Activated T-helper 1 cell treated with anti-CD3 and anti-CD28 coated beads, Interleukin-12 subunit alpha, Interleukin-12 subunit beta, Interleukin-2, Interleukin-4 antibody, amounts not matched to agents 30 ng/mL and 10 ng/mL and 1 ng/mL, durations not matched to agents 14 hours and 24 hours and 36 hours (primary cell): ENCODE data around the gene DNAJB8. TPM values are rescaled to one million over a fixed set of nuclear protein-coding genes. Genes with fewer than 3 reads are reported as not detected.
A peak's percentile ranks its signal among the peaks of the same experiment; 100 is the strongest.

Experiments used
- DNase-seq: peaks from one replicate; pipeline ENCODE4 v3.0.0; 2021; ENCODE audit warnings: low spot score
- H3K27ac Mint-ChIP-seq: one replicate; pipeline ENCODE4 v1.8.0; 2021; ENCODE audit warnings: mild to moderate bottlenecking, mixed read lengths
- H3K27me3 Mint-ChIP-seq: one replicate; pipeline ENCODE4 v1.8.0; 2022; ENCODE audit warnings: mild to moderate bottlenecking, moderate library complexity, mixed read lengths; ENCODE audit not compliant: insufficient read depth
- H3K36me3 Mint-ChIP-seq: one replicate; pipeline ENCODE4 v1.8.0; 2021; ENCODE audit warnings: low read depth, mixed read lengths
- H3K4me1 Mint-ChIP-seq: one replicate; pipeline ENCODE4 v1.8.0; 2021; ENCODE audit warnings: low read depth, mixed read lengths
- H3K4me3 Mint-ChIP-seq: one replicate; pipeline ENCODE4 v1.8.0; 2021; ENCODE audit warnings: mild to moderate bottlenecking, moderate library complexity, mixed read lengths
- H3K9me3 Mint-ChIP-seq: one replicate; pipeline ENCODE4 v1.8.0; 2021; ENCODE audit warnings: mixed read lengths
- intact Hi-C: fragments of 100-400 bp; cut with micrococcal nuclease; formaldehyde crosslinking; loops from one replicate; pipeline ENCODE4 v1.15.1; 2024
- total RNA-seq: library from RNA; stranded (reverse); gene quantifications from 2 replicates; pipeline ENCODE4 v1.2.3, GENCODE V29; 2022

Gene DNAJB8
- total RNA-seq, 1 donor from 2014 or later = not detected

DNA sequence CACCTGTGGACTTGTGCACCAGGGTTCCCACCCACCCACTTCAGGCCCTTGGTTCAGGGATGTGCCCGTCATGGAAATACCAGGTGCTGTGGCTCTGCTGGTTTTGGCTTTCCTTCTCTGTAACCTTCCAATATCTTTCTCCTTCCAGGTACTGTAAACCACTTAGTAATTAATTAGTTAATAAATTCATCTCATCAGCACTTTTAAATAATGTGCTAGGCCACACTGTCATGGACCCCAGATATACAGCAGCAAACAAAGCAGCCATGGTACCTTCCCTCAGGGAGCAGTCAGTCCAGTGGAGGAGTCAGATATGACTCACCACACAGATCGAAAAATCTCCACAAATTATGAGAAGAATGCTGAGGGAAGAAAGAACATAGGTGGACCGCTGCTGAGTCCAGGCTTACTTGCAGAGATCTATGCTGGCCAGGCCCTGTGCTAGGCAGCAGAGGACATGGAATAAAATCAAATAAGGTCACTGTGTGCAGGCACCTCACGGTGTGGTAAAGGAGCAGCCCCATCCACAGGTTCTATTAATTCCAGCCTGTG, 33.1 kb upstream of the DNAJB8 start:
- H3K4me1 Mint-ChIP-seq = peaks cover 6% of the 10 kb centered on the region
- H3K27ac Mint-ChIP-seq = no peak overlapping the region
- H3K4me3 Mint-ChIP-seq = no peak overlapping the region
- H3K9me3 Mint-ChIP-seq = no peaks in the 10 kb centered on the region
- no peaks in the 10 kb centered on the region for H3K36me3 Mint-ChIP-seq
- no peak for DNase-seq
- intact Hi-C loops = no loop called here
- peaks cover 48% of the 10 kb centered on the region for H3K27me3 Mint-ChIP-seq

DNA sequence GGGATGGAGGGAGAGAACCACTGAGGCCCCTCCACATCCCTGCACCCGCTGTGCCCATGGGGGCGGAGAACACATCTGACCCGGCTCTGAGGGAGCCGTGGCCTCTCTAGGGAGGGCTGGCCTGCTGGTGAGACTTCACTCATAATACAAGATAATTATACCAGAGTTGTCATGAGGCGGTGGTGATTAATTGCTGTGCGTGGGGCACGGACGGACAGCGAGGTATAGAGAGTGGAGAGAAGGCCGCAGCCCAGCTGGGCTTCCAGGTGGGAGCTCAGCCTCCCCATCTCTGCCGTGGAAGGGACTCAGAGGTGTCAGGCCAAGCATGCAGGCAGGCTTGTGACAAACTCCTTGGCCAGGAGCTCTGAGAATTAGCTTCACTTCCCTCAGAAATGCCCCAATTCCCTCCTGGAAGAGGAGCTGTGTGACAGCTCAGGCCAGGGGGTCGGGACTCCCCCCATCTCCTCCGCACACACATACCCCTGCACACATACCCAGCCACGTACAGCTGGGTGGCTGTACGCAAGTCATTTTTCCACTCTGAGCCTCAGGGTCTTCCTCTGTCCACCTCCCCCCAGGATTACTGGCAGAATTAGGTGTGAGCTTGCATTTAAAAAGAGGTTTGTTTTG, 32.3 kb upstream of the DNAJB8 start:
- Mint-ChIP-seq H3K27ac (no peak overlapping the region), H3K36me3 (no peaks in the 10 kb centered on the region), H3K9me3 (no peaks in the 10 kb centered on the region), H3K27me3 (peaks cover 55% of the 10 kb centered on the region), H3K4me1 (peaks cover 6% of the 10 kb centered on the region), H3K4me3 (no peak overlapping the region)
- no peak for DNase-seq
- intact Hi-C loops = no loop called here

DNA sequence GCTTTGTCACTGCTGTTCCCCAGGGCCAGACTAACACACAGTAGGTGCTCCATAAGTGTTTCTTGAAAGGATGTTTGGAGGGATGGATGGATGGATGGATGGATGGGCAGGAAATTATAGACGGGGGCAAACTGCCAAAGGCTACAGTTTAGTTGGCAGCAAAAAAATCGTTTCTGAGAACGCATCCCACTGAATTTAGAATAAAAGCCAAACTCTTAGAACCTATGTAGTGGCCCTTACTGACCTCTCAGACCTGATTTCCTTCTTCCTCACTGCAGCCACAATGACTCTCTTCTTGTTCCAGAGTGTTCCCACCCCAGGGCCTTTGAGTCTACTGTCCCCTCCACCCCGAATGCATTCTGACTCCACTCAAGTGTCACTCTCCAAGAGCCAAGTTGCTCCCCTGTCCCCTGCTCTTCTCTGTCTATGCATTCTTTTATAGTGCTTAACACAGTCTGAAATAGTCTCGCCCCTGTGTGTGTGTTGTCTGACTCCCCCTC, 31.5 kb upstream of the DNAJB8 start:
- H3K36me3 Mint-ChIP-seq = no peaks in the 10 kb centered on the region
- H3K9me3 Mint-ChIP-seq = no peaks in the 10 kb centered on the region
- peaks cover 6% of the 10 kb centered on the region for H3K4me1 Mint-ChIP-seq
- peaks cover 57% of the 10 kb centered on the region for H3K27me3 Mint-ChIP-seq
- no peak for DNase-seq
- H3K4me3 Mint-ChIP-seq = peak overlapping the region; percentile 35
- intact Hi-C loops = no loop called here
- no peak overlapping the region for H3K27ac Mint-ChIP-seq

DNA sequence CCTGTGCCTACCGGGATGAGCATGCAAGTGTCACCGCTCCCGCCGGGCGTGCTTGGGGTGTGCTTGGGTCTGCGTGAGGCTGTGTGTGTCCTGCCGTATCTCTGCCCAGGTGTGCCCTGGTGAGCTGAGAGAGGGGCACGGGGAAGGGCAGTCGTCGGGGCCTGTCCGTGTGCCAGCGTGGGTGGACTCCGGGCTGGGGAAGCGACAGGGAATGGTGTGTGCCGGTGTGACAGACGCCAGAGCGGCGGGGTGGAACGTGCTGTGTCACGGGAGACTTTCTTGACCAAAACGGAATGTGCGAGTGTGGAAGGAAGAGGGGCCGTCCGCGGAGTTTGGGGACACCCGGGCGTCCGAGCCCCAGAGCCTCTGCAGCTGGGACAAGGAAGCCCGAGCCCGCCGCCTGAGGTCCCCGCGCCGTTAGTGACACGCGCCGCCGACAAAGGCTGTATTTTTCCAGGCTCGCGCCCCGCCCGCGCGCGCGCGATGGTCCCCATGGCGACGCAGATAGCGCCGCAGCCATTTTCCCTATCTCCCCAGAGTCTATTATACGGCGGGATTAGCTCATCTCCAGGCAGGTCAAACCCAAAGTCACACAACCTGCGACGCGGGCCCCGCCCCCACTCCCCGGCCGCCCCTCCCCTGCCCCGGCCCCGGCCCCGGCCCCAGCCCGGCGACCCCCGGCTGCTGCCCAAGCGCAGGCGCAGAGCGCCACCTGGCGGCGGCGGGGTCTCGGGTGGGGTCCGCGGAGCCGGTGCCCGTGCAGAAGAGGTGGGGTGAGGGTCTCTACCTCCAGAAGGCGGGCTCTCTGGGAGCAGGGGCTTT, 30.8 kb upstream of the DNAJB8 start:
- Mint-ChIP-seq H3K4me1 (peaks cover 6% of the 10 kb centered on the region), H3K9me3 (no peaks in the 10 kb centered on the region), H3K4me3 (peak overlapping the region; percentile 73), H3K27ac (peak overlapping the region; percentile 36), H3K36me3 (no peaks in the 10 kb centered on the region), H3K27me3 (peaks cover 53% of the 10 kb centered on the region)
- peak; percentile 55 for DNase-seq
- intact Hi-C loops = loop anchor here (1.0 to 2.0 kb wide), 7 partner anchors 10 to 422 kb away; partner anchors contain the start of gene EEFSEC

DNA sequence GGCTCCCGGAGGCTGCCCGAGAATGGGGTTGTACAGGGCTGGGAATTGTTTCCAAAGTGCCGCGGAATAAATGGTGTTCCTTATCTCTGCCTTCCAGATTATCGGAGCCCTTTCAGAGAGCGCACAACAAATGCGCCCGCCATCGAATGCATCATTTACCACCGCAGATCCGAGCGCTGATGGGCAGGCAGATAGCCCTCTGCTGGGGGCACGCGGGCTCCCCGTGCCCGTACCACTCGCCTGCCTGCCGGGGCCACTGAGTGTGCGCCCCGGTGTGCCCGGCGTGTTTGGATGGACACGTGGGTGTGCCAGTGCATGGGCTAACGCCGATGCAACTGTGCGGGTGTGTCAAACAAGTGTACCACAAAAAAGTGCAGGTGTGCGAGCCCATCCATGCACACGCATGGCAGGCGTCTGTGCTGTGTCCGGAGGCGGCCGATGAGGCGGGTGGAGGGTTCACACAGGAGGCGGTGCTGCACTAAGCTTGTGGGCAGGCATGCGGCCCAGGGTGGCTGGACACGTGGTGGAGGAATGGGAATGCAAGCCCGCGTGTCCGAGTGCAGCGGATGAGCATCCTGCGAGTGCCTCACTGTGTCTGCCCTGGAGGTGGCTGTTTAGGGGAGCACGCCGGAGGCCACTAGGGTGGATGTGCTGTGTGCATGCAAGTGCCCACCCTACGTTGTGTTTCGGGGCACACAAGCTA, 30.1 kb upstream of the DNAJB8 start:
- DNase-seq = no peak
- Mint-ChIP-seq H3K9me3 (no peaks in the 10 kb centered on the region), H3K4me1 (peaks cover 6% of the 10 kb centered on the region), H3K27ac (no peak overlapping the region), H3K4me3 (peak overlapping the region; percentile 73), H3K27me3 (peaks cover 55% of the 10 kb centered on the region), H3K36me3 (no peaks in the 10 kb centered on the region)
- intact Hi-C loops = loop anchor here (1.0 to 2.0 kb wide), 7 partner anchors 9 to 421 kb away; partner anchors contain the start of gene EEFSEC

DNA sequence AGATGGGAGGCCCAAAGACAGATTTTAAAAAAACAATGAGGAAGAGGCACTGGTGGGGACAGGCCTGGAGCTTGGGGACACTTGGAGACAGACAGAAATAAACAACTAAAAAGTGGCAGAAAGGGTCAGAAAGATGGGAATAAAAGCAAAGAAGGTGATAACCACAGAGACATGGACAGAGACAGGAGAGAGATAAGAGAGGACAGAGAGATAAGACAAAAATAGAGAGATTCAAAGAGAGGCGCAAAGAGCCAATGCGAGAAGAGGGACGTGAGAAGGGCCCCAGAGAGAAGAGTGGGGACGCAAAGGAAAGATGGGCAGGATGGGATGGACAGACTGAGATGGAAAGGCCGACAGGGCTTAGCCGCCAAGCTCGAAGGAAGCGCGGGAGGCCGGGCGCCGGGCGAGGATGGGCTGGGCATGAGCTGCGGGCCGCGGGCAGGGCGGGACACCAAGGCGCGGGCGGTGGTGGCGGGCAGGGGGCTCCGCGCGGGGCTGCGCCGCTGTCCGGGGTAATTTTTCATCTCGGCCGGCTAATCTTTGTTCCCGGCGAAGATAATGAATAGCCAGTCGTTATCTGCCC, 29.4 kb upstream of the DNAJB8 start:
- H3K36me3 Mint-ChIP-seq = no peaks in the 10 kb centered on the region
- H3K4me1 Mint-ChIP-seq = peaks cover 6% of the 10 kb centered on the region
- DNase-seq = no peak
- H3K4me3 Mint-ChIP-seq = peak overlapping the region; percentile 24
- intact Hi-C loops = loop anchor here (2.0 kb wide), 1 partner anchor 343 kb away; the partner anchor contains the start of gene EEFSEC
- peak overlapping the region; percentile 48 for H3K27ac Mint-ChIP-seq
- H3K27me3 Mint-ChIP-seq = peaks cover 58% of the 10 kb centered on the region
- no peaks in the 10 kb centered on the region for H3K9me3 Mint-ChIP-seq

DNA sequence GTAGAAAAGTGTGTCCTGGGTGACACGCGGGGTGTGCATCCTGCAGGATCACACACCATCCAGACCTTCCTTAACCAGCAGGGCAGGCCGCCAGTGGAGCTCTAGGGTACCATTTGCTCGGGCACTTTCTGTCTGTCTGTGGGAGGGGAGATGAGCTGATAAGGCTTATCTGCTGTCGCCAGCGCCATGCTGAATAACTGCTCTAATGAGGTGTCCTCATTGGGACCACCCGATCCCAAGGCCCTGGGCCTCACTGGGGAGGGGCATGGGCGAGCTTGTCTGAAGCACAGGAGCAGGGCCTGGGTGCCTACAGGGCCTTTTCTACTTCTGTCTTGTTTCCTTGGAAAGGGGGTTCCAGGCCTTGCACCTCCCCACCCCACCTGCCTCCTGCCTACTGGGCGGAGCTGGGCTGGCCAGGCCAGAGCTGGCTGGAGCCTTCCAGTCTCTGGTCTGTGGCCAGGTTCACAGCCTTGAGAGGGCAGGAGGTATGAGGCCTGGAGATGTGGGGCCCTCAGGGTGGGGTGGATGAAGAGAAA, 28.8 kb upstream of the DNAJB8 start:
- intact Hi-C loops = no loop called here
- H3K4me3 Mint-ChIP-seq = no peak overlapping the region

DNA sequence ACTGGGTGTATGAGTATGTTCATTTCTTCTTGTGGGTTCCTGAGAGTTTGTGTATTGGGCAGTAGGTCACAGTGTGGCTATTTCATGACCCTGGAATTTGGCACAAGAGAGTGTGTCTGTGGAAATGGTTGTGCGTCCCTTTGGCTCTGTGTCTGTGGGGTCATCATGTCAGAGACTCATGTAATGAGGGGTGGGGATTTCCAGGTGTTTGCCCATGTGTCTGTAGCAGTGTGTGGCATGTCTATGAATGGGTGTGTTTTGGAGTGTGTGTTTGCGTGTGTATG, 27.6 kb upstream of the DNAJB8 start:
- DNase-seq = no peak
- H3K4me1 Mint-ChIP-seq = peaks cover 13% of the 10 kb centered on the region
- no peaks in the 10 kb centered on the region for H3K36me3 Mint-ChIP-seq
- H3K27me3 Mint-ChIP-seq = peaks cover 60% of the 10 kb centered on the region
- no peaks in the 10 kb centered on the region for H3K9me3 Mint-ChIP-seq
- peak overlapping the region; percentile 5 for H3K27ac Mint-ChIP-seq
- H3K4me3 Mint-ChIP-seq = no peak overlapping the region
- intact Hi-C loops = no loop called here

More for the DNA sequence above, 28.8 kb upstream of the DNAJB8 start:
- DNase-seq = no peak
- Mint-ChIP-seq H3K9me3 (no peaks in the 10 kb centered on the region), H3K27me3 (peaks cover 59% of the 10 kb centered on the region), H3K36me3 (no peaks in the 10 kb centered on the region), H3K4me1 (peaks cover 6% of the 10 kb centered on the region), H3K27ac (no peak overlapping the region)

DNA sequence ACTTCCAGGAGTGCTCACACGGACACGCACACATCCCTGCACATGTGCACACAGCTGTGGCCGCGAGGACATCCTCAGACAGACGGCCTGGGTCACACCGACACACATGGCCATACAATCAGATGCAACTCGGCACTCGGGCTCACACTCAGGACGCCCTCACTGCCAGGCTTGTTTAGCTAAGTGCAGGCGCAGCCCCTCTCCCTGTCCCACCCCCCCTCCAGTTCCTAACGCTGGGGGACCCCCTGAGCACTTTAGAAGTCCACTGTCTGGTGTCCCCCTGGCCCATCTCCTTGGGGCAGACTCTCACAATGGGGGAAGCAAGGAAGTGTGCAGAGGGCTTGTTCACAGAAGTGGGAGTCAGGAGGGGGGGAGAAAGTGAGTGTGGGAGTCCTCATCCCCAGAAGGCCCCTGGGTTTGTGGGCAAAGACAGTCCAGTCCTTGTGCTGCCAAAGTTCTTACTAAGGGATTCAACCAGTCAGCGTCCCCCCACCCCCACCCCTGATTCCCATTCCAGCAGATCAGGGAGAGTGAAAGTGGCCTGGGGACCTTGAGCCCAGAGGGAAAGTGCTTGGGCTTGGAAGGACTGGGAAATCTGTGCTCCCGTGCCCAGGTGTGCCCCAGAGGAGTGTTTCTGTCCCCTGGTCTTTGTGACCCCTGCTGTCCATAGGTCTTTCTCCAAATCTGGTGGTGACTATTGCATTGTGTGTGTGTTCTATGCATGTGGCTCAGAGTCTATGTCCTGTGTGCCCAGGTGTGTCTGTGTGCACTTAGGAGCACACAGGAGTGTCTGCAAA, 27.1 kb upstream of the DNAJB8 start:
- Mint-ChIP-seq H3K27ac (peak overlapping the region; percentile 71), H3K4me3 (peak overlapping the region; percentile 60), H3K27me3 (peaks cover 58% of the 10 kb centered on the region), H3K4me1 (peaks cover 13% of the 10 kb centered on the region), H3K36me3 (no peaks in the 10 kb centered on the region), H3K9me3 (no peaks in the 10 kb centered on the region)
- DNase-seq = no peak
- intact Hi-C loops = no loop called here

DNA sequence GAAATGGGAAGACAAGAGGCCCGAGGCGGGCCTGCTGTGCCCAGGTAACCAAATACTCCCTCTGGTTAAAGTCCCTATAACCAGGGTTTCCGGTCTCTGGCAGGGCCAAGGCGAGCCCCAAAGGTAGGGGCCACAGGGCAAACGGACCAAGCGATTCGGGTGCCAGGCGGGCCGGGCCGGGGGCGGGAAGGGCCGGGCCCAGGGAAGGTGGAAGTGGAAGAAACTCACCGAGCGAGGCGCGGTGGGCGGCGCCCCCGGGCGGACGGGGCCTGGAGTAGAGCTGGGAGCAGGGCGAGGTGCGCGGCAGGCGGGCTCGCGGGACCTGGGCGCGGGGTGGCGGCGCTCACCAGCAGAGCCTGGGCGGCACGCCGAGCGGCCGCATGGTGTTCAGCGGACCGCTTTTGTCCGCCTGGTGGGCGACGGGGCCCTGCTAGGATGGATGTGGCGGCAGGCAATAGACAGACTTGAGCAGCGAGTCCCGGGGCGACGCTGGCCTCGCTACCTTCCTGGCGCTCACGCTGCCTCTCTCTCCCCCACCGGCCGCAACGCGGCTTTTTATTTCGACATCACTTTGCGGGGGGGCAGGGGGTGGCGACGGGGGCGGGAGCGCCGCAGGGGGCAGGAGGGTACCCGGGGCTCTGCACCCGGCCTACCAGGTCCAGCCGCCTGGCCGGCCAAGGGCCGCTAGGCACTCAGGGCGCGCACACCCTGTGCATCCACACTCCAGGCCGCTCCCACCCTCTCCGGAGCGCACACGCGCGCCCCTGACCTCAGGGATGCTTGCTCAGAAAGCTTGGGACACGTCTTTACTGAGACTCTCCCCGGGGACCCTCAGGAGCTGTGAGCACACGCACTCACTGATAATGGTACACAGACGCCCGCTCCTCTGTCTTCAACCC, 26.2 kb upstream of the DNAJB8 start, which contains the start of gene GATA2:
Gene GATA2 (minus strand): TSS at position 531 of the 899 bp plus-strand sequence. CDS start 6,170 bp downstream, outside the sequence.
- H3K36me3 Mint-ChIP-seq = no peaks in the 10 kb centered on the region
- peak within 1 kb of the TSS; percentile 60 for H3K4me3 Mint-ChIP-seq
- H3K27me3 Mint-ChIP-seq = peaks cover 53% of the 10 kb centered on the region
- H3K9me3 Mint-ChIP-seq = no peaks in the 10 kb centered on the region
- no peak for DNase-seq
- peak within 1 kb of the TSS; percentile 71 for H3K27ac Mint-ChIP-seq
- intact Hi-C loops = loop anchor here (1.0 kb wide), 1 partner anchor 10 kb away; no protein-coding TSS in a partner anchor
- H3K4me1 Mint-ChIP-seq = peaks cover 7% of the 10 kb centered on the region
